CD4-positive, alpha-beta T cell treated with Interleukin-10 for 1 hour (primary cell): ENCODE data around the gene SIPA1.
A peak's percentile ranks its signal among the peaks of the same experiment; 100 is the strongest.
"Not testable (repeated sequence)": the region's sequence is repeated elsewhere in the genome, so short reads cannot be mapped to it uniquely, and the experiment has no call there.

Experiments
- DNase-seq: peaks from one replicate; pipeline ENCODE4 v3.0.0-alpha.2; 2020

Gene SIPA1

DNA sequence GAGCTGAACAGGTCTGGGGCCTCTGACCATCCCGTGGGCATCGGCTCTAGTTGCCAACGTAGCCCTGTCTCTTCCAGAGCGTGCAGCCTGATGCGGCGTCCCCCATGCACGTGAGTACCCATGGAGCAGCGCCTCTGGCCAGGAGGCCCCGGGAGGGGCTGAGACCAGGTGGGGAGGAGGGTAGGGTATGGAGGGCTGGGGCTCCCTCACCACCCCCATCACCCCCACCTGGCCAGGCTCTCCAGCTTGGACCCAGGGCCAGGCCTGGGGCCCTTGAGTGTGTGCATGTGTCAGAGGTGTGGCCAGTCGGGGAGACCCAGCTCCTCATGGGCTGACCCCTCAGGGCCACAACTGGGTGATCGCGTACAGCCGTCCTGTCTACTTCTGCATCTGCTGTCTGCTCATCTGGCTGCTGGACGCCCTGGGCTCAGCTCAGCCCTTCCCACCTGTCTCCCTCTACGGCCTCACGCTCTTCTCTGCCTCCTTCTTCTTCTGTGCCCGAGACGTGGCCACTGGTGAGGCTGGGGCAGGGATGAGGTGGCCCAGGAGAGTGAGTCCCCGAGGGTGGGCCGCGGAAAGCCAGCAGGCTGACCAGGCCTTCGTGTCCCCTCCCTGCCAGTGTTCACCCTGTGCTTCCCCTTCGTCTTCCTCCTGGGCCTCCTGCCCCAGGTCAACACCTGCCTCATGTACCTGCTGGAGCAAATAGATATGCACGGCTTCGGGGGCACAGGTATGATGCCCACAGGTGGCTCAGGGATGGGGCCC is 13.9 kb upstream of the SIPA1 start:
- DNase-seq, result no peak

DNA sequence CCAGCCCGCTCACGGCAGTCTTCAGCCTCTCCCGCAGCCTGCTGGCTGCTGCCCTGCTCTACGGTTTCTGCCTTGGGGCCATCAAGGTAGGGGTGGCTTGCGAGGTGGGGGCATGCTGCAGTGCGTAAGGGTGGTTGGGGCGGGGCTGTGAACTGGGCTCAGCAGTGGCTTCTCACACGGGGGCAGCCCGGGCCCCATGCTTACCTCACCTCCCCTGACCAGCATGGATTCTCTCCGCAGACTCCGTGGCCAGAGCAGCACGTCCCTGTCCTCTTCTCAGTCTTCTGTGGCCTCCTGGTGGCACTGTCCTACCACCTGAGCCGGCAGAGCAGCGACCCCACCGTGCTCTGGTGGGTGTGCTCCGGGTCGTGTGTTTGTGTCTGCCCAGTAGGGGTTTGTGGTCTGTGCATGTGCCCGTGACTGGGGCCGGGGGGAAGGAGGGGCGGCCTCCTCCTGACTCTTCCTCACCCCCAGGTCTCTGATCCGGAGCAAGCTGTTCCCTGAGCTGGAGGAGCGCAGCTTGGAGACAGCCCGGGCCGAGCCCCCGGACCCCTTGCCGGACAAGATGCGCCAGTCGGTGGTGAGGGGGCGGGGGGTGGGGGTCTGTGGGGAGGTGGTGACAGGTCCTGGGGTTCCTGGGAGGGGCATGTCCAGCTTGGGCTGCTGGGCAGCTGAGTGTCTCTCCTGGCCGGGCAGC is 12.8 kb upstream of the SIPA1 start:
- no peak for DNase-seq

DNA sequence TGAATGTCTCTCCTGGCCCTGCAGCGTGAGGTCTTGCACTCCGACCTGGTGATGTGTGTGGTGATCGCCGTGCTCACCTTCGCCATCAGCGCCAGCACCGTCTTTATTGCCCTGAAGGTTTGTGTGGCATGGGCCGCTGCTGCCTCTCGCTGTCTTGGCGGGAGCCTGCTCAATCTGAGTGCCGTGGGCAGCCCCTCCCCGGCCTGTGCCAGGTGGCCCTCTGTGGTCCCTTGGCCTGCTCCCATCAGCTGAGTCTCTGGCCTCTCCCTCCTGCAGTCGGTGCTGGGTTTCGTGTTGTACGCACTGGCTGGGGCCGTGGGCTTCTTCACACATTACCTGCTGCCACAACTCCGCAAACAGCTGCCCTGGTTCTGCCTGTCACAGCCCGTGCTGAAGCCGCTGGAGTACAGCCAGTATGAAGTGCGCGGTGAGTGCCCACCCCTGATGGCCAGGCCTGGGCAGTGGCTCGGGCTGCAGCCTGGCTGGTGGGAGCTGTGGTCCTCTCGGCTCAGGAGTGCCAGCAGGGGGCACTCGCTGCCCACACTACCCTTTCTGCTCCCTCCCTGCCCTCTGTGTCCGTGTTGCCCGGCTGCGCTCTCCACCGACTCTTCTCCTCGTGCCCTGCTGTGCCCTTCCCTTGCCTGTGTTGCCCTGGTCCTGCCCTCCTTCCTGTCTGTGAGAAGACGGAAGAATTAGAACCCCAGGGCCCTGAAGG is 12.1 kb upstream of the SIPA1 start:
- peak; percentile 69 for DNase-seq

DNA sequence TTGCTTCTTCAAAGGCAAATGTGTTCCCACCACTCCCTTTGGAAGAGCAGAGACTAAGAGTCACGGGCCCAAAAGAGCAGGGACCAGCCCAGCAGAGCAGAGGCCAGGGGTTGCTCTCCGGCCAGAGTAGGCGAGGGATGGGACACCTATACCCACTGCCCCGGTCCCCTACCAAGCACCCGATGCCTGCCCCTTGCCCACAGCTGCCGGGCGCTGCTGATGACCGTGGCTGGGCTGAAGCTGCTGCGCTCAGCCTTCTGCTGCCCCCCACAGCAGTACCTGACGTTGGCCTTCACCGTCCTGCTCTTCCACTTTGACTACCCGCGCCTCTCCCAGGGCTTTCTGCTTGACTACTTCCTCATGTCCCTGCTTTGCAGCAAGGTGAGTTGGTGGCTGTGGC is 10.7 kb upstream of the SIPA1 start:
- DNase-seq, result no peak

DNA sequence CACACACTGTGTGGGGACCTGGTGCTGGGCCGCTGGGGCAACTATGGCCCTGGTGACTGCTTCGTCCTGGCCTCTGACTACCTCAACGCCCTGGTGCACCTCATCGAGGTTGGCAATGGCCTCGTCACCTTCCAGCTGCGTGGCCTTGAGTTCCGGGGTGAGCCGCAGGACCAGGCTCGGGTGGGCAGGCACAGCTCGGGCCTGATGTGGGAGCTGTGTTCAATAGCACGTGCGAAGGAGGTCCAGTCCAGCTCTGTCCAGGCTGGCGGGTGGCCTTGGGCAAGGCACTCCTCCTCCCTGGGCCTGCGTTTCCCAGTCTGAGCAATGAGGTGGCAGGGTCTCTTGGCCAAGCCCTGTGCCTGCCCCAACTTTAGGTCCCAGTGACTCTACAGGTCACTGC is 8.3 kb upstream of the SIPA1 start:
- DNase-seq, result no peak

- DNase-seq, result no peak
These were observed 7.7 kb upstream of the SIPA1 start for GRCh38 chr11:65630215-65630614.

GRCh38 chr11:65633390-65634108 is 4.4 kb upstream of the SIPA1 start:
- DNase-seq, result no peak

GRCh38 chr11:65634109-65634436 is 3.8 kb upstream of the SIPA1 start:
- DNase-seq, result no peak

GRCh38 chr11:65634440-65634839 is 3.5 kb upstream of the SIPA1 start:
- no peak for DNase-seq

DNA sequence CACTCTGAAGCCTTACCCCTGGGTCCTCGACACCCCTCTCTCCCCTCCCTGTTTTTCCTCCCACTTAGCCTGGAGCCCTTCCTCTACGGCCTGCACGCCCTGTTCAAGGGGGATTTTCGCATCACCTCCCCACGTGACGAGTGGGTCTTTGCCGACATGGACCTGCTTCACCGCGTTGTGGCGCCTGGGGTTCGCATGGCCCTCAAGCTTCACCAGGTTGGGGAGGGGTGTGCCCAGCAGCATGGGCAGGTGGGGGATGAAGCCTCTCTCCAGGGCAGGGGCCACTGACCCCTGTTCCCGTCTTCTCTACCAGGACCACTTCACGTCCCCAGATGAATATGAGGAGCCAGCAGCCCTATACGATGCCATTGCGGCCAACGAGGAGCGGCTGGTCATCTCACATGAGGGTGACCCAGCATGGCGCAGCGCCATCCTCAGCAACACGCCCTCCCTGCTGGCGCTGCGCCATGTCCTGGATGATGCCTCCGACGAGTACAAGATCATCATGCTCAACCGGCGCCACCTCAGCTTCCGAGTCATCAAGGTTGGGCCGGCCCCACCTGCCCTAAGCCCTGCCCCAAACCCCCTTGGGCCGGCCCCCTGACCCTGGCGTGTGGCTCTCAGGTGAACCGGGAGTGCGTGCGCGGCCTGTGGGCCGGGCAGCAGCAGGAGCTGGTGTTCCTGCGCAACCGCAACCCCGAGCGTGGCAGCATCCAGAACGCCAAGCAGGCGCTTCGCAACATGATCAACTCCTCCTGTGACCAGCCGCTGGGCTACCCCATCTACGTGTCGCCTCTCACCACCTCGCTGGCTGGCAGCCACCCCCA is 2.8 kb upstream of the SIPA1 start:
- DNase-seq, result no peak

- no peak for DNase-seq
These were observed 1.5 kb upstream of the SIPA1 start for GRCh38 chr11:65636108-65637031.

DNA sequence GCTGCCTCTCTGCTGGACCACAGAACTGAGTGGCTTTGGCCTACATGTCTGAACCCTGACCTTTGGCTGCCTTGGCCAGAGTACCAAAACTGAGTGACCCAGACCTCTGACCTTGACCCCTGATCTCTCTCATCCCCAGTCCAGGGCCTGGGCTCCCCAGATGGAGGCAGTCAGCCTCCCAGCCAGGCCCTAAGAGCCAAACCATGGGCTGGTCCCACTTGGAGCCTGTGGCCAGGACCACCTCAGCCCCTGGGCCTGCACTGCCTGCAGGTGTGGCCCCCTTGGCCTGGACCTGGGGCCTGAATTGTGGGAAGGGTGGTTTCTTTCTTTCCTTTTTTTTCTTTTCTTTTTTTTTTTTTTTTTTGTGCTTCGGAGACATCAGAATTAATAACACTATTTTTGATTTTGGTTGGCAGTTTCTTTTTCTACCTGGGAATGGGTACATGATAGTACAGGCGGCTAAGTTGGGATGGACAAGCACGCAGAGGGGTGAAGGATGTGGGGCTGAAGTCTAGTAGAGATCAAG is 806 bp upstream of the SIPA1 start:
- no peak for DNase-seq

GRCh38 chr11:65639228-65639597 is 1.3 kb downstream of the SIPA1 start:
- DNase-seq, result not testable (repeated sequence)

DNA sequence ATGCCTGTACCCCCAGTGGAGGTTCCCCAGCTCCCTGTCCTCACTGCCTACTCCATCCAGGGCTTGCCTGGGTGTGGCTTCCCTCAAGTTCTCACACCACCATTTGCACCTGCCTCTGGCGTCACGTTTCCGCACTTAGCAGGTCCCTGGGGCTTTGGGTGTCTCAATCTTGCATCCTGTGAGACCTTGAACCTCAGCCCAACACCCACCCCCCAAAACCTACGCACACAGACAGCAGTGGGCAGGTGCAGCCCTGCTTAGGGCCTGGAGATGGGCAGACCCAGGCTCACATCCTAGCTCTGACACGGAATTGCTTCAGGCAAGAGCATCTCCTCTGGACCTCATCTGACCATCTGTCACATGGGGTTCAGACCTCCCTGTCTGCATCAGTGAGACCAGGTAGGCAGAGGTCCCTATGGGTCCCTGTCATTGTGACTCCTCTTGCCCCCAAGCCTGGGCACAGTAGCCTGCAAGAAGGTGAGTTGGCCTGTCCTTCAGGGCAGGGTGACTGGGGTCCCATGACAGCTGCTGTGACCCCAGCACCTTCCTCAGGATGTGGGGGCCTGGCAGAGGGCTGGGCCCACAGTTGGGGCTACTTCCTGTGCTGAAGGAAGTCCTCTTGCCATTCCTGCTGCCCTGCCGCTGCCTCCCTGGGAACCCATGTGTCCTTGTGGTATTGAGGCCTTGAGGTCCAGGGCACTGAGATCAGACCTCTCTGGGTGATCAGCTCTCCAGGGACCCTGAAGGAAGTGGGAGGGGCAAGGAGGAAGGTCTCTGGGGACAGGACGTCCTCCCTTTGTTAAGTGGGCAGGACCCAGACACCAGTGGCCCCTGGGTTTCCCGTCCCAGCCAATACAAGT is 2.0 kb downstream of the SIPA1 start:
- DNase-seq, result peak; percentile 88

DNA sequence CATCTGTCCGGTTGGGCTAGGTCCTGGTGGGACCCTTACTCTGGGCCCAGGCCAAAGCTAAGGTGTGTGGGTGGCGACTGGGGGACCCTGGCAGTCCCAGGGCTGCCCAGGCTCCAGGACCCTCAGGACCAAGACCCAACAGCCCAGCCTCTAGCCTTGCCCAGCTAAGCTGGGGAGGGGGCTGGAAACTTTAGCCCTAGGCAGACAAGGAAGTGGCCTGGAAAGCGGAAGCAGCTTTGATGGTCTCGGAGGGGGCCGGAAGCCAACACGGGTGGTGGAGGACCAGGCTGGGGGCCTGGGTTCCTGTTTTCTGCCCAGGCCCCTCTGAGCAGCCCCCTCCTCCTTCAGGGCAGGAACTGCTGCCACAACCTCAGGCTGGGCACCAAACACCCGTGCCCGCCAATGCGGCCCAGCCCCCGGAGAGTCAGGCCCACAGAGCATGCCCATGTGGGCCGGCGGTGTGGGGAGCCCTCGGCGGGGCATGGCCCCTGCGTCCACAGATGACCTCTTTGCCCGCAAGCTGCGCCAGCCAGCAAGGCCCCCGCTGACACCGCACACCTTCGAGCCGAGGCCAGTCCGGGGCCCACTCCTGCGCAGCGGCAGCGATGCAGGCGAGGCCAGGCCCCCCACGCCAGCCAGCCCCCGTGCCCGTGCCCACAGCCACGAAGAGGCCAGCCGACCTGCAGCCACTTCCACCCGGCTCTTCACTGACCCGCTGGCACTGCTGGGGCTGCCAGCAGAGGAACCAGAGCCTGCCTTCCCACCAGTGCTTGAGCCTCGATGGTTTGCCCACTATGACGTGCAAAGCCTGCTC is 2.8 kb downstream of the SIPA1 start:
- DNase-seq, result peak; percentile 62

DNA sequence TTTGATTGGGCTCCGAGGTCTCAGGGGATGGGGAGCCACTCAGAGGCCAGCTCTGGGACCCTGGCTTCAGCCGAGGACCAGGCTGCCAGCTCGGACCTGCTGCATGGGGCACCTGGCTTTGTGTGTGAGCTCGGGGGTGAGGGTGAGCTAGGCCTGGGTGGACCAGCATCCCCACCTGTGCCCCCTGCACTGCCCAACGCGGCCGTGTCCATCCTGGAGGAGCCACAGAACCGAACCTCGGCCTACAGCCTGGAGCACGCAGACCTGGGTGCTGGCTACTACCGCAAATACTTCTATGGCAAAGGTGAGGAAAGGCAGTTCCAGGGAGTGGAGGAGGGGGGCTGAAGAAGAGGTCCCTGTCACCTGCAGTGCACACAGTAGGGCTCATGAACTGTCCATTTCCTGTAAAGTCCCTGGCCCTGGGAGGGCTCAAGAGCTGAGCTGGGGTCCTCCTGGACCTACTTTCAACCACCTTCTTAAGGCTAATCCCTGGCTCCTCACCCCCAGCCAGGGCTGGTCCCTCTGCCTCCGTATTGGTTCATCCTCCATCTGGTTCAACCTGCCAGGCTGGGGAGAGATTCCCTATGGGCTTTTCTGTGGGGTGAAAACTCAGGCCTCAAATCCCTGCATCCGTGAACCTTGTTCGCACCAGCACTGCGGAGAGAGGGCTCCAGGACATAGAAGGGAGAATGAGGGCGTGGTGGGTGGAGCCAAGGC is 3.6 kb downstream of the SIPA1 start:
- no peak for DNase-seq

GRCh38 chr11:65642014-65642671 is 4.2 kb downstream of the SIPA1 start:
- no peak for DNase-seq

- DNase-seq, result peak; percentile 37
These were observed 6.1 kb downstream of the SIPA1 start for GRCh38 chr11:65643971-65644370.
